HCT116 (cell line): Measurements from ENCODE around the gene MYO1A. TPM values are rescaled to one million over a fixed set of nuclear protein-coding genes. Genes with fewer than 3 reads are reported as not detected.

ENCODE experiments used
- ATAC-seq: fragments of 200-7000 bp; cut with Tn5 transposase; 2 replicates; pipeline ENCODE4 v1.9.1; 2020; ENCODE audit warnings: mild to moderate bottlenecking, moderate library complexity
- BruUV-seq: library from RNA; stranded (reverse); fragments of 400-500 nt; replicated peaks from 2 replicates; lab custom pipeline; 2021; lab: Mats Ljungman, UMichigan
- CTCF ChIA-PET: fragments of 300-600 bp; sonication (Branson Sonifier 250); formaldehyde crosslinking; loops from one replicate; lab custom pipeline; 2021; ENCODE audit warnings: antibody characterized with exemption; lab: Charles Lee
- POLR2A ChIA-PET: fragments of 300-600, 350-600 bp; sonication (Branson Sonifier 250); formaldehyde crosslinking; loops from one replicate; lab custom pipeline; 2021; ENCODE audit warnings: antibody characterized with exemption; lab: Charles Lee
- RAD21 ChIA-PET, 2 experiments: fragments of 300-600 bp; sonication (Branson Sonifier 250); formaldehyde crosslinking; loops; one replicate each; lab custom pipeline; 2023; ENCODE audit warnings: low total read pairs in 2 of 2; ENCODE audit not compliant: uncharacterized antibody in 2 of 2, unreplicated experiment in 2 of 2, low non-redundant PET in 1 of 2; lab: Charles Lee
- DNase-seq: peaks from one replicate; pipeline ENCODE4 v3.0.0-alpha.2; 2010; ENCODE audit warnings: low read depth, low spot score
- H2AFZ ChIP-seq: fragments of 200-600 bp; shearing (Covaris generic), sonication (generic); 2 replicates; pipeline ENCODE4 v1.6.1; 2017; ENCODE audit warnings: low read depth, mixed run types, mixed read lengths, antibody characterized with exemption, low read length; ENCODE audit not compliant: poor library complexity, severe bottlenecking
- H3K27ac ChIP-seq: 2 replicates; pipeline ENCODE4 v1.5.1; 2012; ENCODE audit warnings: low read depth, low read length
- H3K27me3 ChIP-seq: fragments of 200-600 bp; sonication (generic); 2 replicates; pipeline ENCODE4 v1.6.1; 2016; ENCODE audit warnings: mixed run types, low read length, mixed read lengths; ENCODE audit not compliant: insufficient read depth
- H3K36me3 ChIP-seq, 2 experiments: fragments of 200-500 bp in 1 of 2; fragments of 200-600 bp in 1 of 2; sonication (Bioruptor generic) in 1 of 2; sonication (generic) in 1 of 2; 2 replicates each; pipeline versions ENCODE4 v1.5.1 to v1.6.1; 2014 to 2016; ENCODE audit warnings: low read length in 2 of 2, inconsistent platforms in 1 of 2, mixed read lengths in 1 of 2, mixed run types in 1 of 2; ENCODE audit not compliant: insufficient read depth in 2 of 2, control insufficient read depth in 1 of 2
- H3K4me1 ChIP-seq, 2 experiments: fragments of 200-600 bp in 1 of 2; sonication (generic) in 1 of 2; 2 replicates each; pipeline versions ENCODE4 v1.5.1 to v1.6.1; 2012 to 2017; ENCODE audit warnings: low read length in 2 of 2, inconsistent platforms in 1 of 2, mild to moderate bottlenecking in 1 of 2, mixed read lengths in 1 of 2, mixed run types in 1 of 2, moderate library complexity in 1 of 2; ENCODE audit not compliant: insufficient read depth in 2 of 2, control insufficient read depth in 1 of 2
- H3K4me2 ChIP-seq: fragments of 200-600 bp; sonication (generic); 2 replicates; pipeline ENCODE4 v1.6.1; 2017; ENCODE audit warnings: mixed run types, low read length, mixed read lengths
- H3K4me3 ChIP-seq, 2 experiments: fragments of 200-600 bp in 1 of 2; sonication (generic) in 1 of 2; replicated peaks in 1 of 2; 2 replicates each; pipeline ENCODE4 v1.5.1; 2011 to 2016; ENCODE audit warnings: low read length in 2 of 2, control low read depth in 1 of 2, low read depth in 1 of 2, mild to moderate bottlenecking in 1 of 2, mixed read lengths in 1 of 2, mixed run types in 1 of 2
- H3K79me2 ChIP-seq: fragments of 200-600 bp; sonication (generic); 2 replicates; pipeline ENCODE4 v1.6.1; 2017; ENCODE audit warnings: mild to moderate bottlenecking, mixed run types, low read length, moderate library complexity, mixed read lengths; ENCODE audit not compliant: insufficient read depth
- H3K9ac ChIP-seq: fragments of 200-600 bp; sonication (generic); 2 replicates; pipeline ENCODE4 v1.6.1; 2016; ENCODE audit warnings: low read length, mixed read lengths
- H3K9me2 ChIP-seq: fragments of 200-600 bp; sonication (generic), shearing (Covaris generic); 2 replicates; pipeline ENCODE4 v1.6.1; 2017; ENCODE audit warnings: mixed run types, mild to moderate bottlenecking, moderate library complexity; ENCODE audit not compliant: insufficient read depth
- H3K9me3 ChIP-seq, 2 experiments: fragments of 200-500 bp in 1 of 2; fragments of 200-600 bp in 1 of 2; sonication (Bioruptor generic) in 1 of 2; sonication (generic) in 1 of 2; 2 replicates each; pipeline ENCODE4 v1.6.1; 2014 to 2017; ENCODE audit warnings: low read length in 2 of 2, mixed read lengths in 2 of 2, inconsistent platforms in 1 of 2, low read depth in 1 of 2, mild to moderate bottlenecking in 1 of 2, mixed run types in 1 of 2, moderate library complexity in 1 of 2; ENCODE audit not compliant: control insufficient read depth in 1 of 2, insufficient read depth in 1 of 2
- H4K20me1 ChIP-seq: fragments of 200-600 bp; sonication (generic), shearing (Covaris generic); 2 replicates; pipeline ENCODE4 v1.6.1; 2017; ENCODE audit warnings: mixed run types, mild to moderate bottlenecking, moderate library complexity; ENCODE audit not compliant: insufficient read depth
- CEBPB ChIP-seq: IDR thresholded peaks from 2 replicates; pipeline ENCODE4 v1.6.1; 2012; ENCODE audit warnings: low read depth
- EZH2 ChIP-seq: fragments of 200-600 bp; sonication (generic); IDR thresholded peaks from 2 replicates; pipeline ENCODE4 v1.6.1; 2017; ENCODE audit warnings: antibody characterized with exemption, mixed run types
- POLR2A ChIP-seq: IDR thresholded peaks from 2 replicates; pipeline ENCODE4 v1.7.0; 2011; ENCODE audit warnings: borderline replicate concordance; ENCODE audit not compliant: insufficient read depth, insufficient read length; ENCODE audit errors: extremely low read depth
- POLR2AphosphoS5 ChIP-seq: IDR thresholded peaks from 2 replicates; pipeline ENCODE4 v1.6.1; 2011; ENCODE audit warnings: mild to moderate bottlenecking, low read depth, low read length, moderate library complexity
- RAD21 ChIP-seq: IDR thresholded peaks from 2 replicates; pipeline ENCODE4 v1.6.1; 2012; ENCODE audit warnings: low read depth, mild to moderate bottlenecking
- SP1 ChIP-seq: IDR thresholded peaks from 2 replicates; pipeline ENCODE4 v1.6.1; 2012; ENCODE audit warnings: low read depth
- SRF ChIP-seq: IDR thresholded peaks from 2 replicates; pipeline ENCODE4 v1.6.1; 2012; ENCODE audit warnings: low read depth
- YY1 ChIP-seq: IDR thresholded peaks from 2 replicates; pipeline ENCODE4 v1.6.1; 2011; ENCODE audit warnings: low read length, low read depth, moderate library complexity, mild to moderate bottlenecking; ENCODE audit not compliant: insufficient replicate concordance; ENCODE audit errors: extremely low read depth
- ZFX ChIP-seq: fragments of 450-650 bp; IDR thresholded peaks from 2 replicates; pipeline ENCODE4 v1.6.1; 2017
- intact Hi-C: fragments of 100-400 bp; cut with micrococcal nuclease; formaldehyde crosslinking; loops from 2 replicates; pipeline ENCODE4 v1.10.0; 2022
- total RNA-seq: library from RNA; stranded (reverse); gene quantifications from one replicate; pipeline ENCODE4 v1.2.1, GENCODE V29; 2021; ENCODE audit not compliant: unreplicated experiment
- TF ChIP-seq, protein P1 (sequence below), 3 experiments: fragments of 200-600 bp in 1 of 3; sonication (generic) in 1 of 3; IDR thresholded peaks in 2 of 3; conservative IDR thresholded peaks in 1 of 3; 2 replicates each; pipeline ENCODE4 v1.5.1; 2012 to 2017; ENCODE audit warnings: low read depth in 2 of 3, low read length in 2 of 3, antibody characterized with exemption in 1 of 3, borderline replicate concordance in 1 of 3, control low read depth in 1 of 3, mild to moderate bottlenecking in 1 of 3, mixed read lengths in 1 of 3, mixed run types in 1 of 3, moderate library complexity in 1 of 3; ENCODE audit not compliant: insufficient read depth in 1 of 3

MYO1A gene
- total RNA-seq, 1 experiment from 2014 or later: 0.76 TPM

DNA sequence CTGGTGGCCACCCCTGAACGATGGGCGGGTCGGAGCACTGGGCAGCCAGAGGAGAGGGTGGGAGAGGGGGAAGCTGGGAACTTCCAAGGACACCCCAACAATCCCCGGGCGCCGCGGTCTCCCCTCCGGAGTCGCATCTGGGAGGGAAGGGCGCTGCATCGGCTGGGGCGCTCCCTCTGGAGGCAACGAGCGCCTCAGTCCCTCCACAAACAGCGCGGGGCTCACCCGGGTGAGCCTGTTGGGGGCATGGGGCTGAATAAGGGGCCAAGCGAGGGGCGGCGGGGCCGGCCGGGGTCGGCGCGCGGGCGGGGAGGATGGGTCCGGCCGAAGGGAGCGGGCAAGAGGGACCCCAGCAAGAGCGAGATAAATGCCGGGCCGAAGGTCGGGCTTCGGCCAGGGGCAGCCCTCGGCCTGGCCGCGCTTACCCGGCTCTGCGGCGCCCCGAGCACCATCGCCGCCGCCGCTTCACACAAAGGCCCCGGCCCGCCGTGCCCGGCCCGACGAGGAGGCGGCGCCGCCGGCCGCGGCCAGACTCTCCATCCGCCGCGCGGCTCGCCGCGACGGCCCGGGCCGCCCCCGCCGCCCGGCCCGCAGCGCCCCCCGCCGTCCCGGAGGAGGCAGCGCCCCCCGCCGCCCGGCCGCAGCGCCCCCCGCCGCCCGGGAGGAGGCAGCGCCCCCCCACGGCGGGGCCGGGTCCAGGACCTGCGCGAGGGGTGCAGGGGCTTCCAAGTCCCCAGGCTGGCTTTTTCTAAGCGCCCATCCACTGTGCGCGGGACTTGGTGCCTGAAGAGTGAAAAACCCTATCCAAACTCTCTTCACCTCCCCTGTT, 43.7 kb downstream of the MYO1A start, which contains the start of gene ZBTB39:
TSS of gene ZBTB39 (minus strand) at position 567 of the 829 bp plus-strand sequence. CDS start 1,629 bp downstream, outside the sequence.
- Histone ChIP-seq H3K27me3 (no peaks in the 10 kb centered on the region), H3K27ac (peak within 1 kb of the TSS; percentile 50), H3K36me3 (peaks cover 13 to 23% of the 10 kb centered on the region in 2 experiments; a peak in 3 of 4 replicates), H3K9ac (peak within 1 kb of the TSS; percentile 90), H3K4me1 (peaks cover 4 to 30% of the 10 kb centered on the region in 2 experiments), H3K4me3 (peak within 1 kb of the TSS; percentile 82 to 96), H3K79me2 (peaks cover 41% of the 10 kb centered on the region), H3K4me2 (peak within 1 kb of the TSS; percentile 93), H3K9me2 (no peaks in the 10 kb centered on the region), H4K20me1 (no peaks in the 10 kb centered on the region), H3K9me3 (no peaks in the 10 kb centered on the region), H2AFZ (peak within 1 kb of the TSS; percentile 91)
- ChIA-PET CTCF (interaction anchor here (5.3 kb wide), 1 partner anchor 105 kb away, joined by 26 read pairs; the partner anchor contains the start of gene STAT6), POLR2A (no interaction called here), RAD21 (no interaction called here)
- TF ChIP-seq RAD21 (no peak), SRF (no peak), EZH2 (no peak), POLR2AphosphoS5 (peak; percentile 82), YY1 (peak; percentile 7), POLR2A (peak; percentile 37), SP1 (no peak), CEBPB (no peak), ZFX (peak; percentile 77)
- TF ChIP-seq, protein P1, sequence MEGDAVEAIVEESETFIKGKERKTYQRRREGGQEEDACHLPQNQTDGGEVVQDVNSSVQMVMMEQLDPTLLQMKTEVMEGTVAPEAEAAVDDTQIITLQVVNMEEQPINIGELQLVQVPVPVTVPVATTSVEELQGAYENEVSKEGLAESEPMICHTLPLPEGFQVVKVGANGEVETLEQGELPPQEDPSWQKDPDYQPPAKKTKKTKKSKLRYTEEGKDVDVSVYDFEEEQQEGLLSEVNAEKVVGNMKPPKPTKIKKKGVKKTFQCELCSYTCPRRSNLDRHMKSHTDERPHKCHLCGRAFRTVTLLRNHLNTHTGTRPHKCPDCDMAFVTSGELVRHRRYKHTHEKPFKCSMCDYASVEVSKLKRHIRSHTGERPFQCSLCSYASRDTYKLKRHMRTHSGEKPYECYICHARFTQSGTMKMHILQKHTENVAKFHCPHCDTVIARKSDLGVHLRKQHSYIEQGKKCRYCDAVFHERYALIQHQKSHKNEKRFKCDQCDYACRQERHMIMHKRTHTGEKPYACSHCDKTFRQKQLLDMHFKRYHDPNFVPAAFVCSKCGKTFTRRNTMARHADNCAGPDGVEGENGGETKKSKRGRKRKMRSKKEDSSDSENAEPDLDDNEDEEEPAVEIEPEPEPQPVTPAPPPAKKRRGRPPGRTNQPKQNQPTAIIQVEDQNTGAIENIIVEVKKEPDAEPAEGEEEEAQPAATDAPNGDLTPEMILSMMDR (IDR thresholded peaks at IDR 0.05 in 2 of 3, conservative IDR thresholded peaks at IDR 0.05 in 1 of 3; ENCODE audit: borderline replicate concordance in 1 of 3, insufficient read depth in 1 of 3, low read depth in 2 of 3, low read length in 2 of 3): peak; percentile 47 to 85 (median 60)
- DNase-seq: peak; percentile 16
- ATAC-seq: peak; percentile 87
- intact Hi-C loops: loop anchor here (5.0 kb wide), 1 partner anchor 249 kb away; no protein-coding TSS in a partner anchor
- no TSS peak for BruUV-seq
